ENCODE results near the gene MTMR1. TPM values are rescaled to one million over a fixed set of nuclear protein-coding genes. Genes with fewer than 3 reads are reported as not detected.

MTMR1 gene
- total RNA-seq, 1 donor from 2014 or later: 28.4 TPM

DNA sequence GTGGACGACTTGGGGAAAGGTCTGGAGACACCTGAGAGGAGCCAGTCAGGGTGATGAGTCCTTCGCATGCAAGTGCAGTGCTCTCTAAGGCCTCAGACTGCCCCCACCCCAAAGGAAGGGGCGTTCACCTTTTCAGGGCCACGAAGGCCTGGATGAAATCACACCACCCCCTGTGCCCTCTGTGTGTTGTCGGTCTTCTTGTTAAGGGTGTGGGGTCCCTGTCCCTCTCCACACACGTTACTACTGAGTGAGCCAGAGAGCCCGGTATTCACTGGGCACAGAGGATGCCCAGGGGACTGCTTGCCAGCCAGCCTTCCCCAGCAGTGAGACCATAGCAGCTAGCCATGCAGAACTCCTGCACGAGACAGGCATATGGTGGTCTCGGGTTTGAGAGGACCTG is 72.0 kb downstream of the MTMR1 start:
- DNase-seq (ENCODE audit: low spot score, unreplicated experiment): no peak
- Mint-ChIP-seq H3K4me1 (ENCODE audit: low read depth) (no peaks in the 10 kb centered on the region), H3K27me3 (no peaks in the 10 kb centered on the region), H3K27ac (no peak overlapping the region), H3K36me3 (ENCODE audit: insufficient read depth) (peaks cover 7% of the 10 kb centered on the region), H3K9me3 (ENCODE audit: low read depth) (no peaks in the 10 kb centered on the region), H3K4me3 (ENCODE audit: low read depth) (no peak overlapping the region)
- TF ChIP-seq, protein P1, sequence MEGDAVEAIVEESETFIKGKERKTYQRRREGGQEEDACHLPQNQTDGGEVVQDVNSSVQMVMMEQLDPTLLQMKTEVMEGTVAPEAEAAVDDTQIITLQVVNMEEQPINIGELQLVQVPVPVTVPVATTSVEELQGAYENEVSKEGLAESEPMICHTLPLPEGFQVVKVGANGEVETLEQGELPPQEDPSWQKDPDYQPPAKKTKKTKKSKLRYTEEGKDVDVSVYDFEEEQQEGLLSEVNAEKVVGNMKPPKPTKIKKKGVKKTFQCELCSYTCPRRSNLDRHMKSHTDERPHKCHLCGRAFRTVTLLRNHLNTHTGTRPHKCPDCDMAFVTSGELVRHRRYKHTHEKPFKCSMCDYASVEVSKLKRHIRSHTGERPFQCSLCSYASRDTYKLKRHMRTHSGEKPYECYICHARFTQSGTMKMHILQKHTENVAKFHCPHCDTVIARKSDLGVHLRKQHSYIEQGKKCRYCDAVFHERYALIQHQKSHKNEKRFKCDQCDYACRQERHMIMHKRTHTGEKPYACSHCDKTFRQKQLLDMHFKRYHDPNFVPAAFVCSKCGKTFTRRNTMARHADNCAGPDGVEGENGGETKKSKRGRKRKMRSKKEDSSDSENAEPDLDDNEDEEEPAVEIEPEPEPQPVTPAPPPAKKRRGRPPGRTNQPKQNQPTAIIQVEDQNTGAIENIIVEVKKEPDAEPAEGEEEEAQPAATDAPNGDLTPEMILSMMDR (IDR thresholded peaks at IDR 0.05; ENCODE audit: unreplicated experiment): no peak

DNA sequence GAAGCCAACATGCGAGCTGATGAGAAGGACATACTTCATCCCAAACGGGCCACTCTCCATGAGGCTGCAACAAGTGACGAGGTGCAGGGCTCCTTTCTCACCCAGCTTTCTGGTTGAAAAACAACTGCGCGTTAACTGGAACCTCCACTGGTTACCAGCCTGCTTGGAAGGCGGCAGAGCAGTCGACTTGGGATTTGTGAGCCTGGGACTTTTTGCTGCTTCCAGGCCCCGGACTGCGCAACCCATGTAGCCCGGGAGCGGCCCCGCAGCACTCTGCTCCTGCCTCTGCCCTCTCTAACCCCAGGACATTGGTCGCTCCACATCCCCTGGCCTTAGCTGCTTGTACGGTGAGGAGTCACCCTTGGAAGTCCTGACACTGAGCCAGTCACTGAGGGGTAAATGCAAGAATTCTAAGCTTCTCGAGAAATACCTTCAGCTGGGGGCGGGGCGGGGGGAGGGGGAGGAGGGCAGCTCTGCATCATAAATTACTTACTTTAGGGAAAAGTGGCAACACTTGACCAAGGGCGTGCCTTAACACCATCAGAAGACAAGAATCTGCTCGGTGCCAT is 72.7 kb downstream of the MTMR1 start:
- H3K4me1 Mint-ChIP-seq (ENCODE audit: low read depth): no peaks in the 10 kb centered on the region
- H3K36me3 Mint-ChIP-seq (ENCODE audit: insufficient read depth): peaks cover 7% of the 10 kb centered on the region
- H3K9me3 Mint-ChIP-seq (ENCODE audit: low read depth): no peaks in the 10 kb centered on the region
- H3K27me3 Mint-ChIP-seq: no peaks in the 10 kb centered on the region
- DNase-seq (ENCODE audit: low spot score, unreplicated experiment): no peak
- no peak overlapping the region for H3K27ac Mint-ChIP-seq
- H3K4me3 Mint-ChIP-seq (ENCODE audit: low read depth): no peak overlapping the region
- TF ChIP-seq, protein P1 (IDR thresholded peaks at IDR 0.05; ENCODE audit: unreplicated experiment): no peak

DNA sequence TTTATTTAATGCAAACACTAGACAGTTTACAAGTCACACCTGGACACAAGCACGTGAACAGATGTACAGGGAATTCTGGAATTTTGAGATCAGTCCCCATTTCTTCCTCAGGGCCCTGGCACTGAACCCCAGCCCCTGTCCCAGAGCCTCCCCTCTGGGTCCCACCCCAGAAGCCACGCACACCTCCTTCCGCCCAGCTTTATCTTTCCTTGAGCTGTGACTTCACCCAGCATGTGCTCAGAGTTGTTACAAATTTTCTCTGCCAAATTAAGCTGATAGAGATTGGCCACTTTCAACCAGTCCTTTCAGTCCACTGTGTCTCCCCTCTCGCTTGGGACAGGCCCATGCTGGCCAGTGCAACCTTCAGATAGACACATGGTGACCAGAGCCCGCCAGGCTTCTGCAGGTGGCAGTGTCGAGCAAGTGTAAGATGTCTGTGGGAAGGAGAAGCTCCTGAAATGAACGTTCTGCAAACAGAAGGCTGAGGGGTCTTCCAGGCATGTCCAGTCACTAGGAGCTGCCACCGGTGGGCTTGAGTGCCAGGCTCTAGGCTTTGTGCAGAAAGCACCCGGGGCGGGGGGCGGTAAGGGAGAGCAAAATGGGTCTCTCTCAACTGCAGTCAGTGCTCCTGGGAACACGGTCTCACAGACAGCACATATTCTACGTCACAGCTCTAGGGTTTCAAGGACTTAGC is 73.3 kb downstream of the MTMR1 start:
- TF ChIP-seq, protein P1 (IDR thresholded peaks at IDR 0.05; ENCODE audit: unreplicated experiment): no peak
- peaks cover 7% of the 10 kb centered on the region for H3K36me3 Mint-ChIP-seq (ENCODE audit: insufficient read depth)
- H3K4me3 Mint-ChIP-seq (ENCODE audit: low read depth): no peak overlapping the region
- no peaks in the 10 kb centered on the region for H3K27me3 Mint-ChIP-seq
- H3K9me3 Mint-ChIP-seq (ENCODE audit: low read depth): no peaks in the 10 kb centered on the region
- no peak for DNase-seq (ENCODE audit: low spot score, unreplicated experiment)
- no peaks in the 10 kb centered on the region for H3K4me1 Mint-ChIP-seq (ENCODE audit: low read depth)
- no peak overlapping the region for H3K27ac Mint-ChIP-seq

DNA sequence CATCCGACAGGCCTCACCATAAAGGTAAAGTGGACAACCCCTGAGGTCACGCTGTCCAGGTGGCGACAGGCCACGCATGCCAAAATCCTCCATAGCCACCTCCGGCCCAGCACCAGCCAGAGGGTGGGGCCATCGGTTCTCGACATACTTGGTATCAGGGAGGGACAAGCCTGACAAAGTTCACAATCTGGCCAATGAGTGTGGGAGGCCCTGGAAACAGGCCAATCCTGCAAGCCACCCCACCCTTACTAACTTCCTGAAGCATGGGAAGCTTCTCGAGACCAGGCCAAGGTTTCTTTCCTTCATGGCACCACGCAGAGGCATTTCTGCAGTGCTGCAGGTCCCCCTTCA is 73.8 kb downstream of the MTMR1 start:
- Mint-ChIP-seq H3K4me1 (ENCODE audit: low read depth) (no peaks in the 10 kb centered on the region), H3K27ac (no peak overlapping the region), H3K9me3 (ENCODE audit: low read depth) (no peaks in the 10 kb centered on the region), H3K4me3 (ENCODE audit: low read depth) (no peak overlapping the region), H3K27me3 (no peaks in the 10 kb centered on the region), H3K36me3 (ENCODE audit: insufficient read depth) (peaks cover 7% of the 10 kb centered on the region)
- DNase-seq (ENCODE audit: low spot score, unreplicated experiment): no peak
- TF ChIP-seq, protein P1 (IDR thresholded peaks at IDR 0.05; ENCODE audit: unreplicated experiment): no peak

DNA sequence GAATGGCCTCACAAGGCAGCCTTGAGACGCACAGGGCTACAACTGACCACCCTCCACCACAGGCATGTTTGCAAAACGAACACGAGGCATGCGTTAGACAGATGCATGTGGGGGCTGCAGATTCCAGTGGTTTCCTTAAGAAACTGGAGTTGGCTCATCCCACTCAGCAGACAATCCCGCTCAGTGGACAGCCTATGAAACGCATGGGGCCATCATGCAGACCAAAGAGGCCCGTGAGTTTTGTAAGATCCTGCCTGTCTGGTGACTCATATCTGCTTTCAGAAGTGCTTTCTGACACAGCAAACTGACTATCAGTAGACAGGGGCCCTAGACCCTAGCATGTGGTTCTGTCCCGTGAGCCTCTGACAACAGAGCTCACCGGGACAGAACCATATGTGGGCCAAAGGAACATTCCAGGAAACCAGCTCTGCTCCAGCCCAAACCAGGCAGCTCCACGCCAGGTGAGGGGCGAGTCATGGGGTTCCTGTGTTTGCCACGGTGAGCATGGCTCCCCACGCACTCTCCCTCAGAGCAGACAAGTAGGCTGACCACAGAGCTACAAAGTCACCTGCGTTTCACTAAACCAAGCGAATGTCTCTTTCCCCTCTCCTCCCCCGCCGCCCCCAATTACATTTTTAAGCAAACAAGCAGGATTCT is 74.4 kb downstream of the MTMR1 start:
- DNase-seq (ENCODE audit: low spot score, unreplicated experiment): no peak
- H3K4me3 Mint-ChIP-seq (ENCODE audit: low read depth): no peak overlapping the region
- H3K27me3 Mint-ChIP-seq: no peaks in the 10 kb centered on the region
- H3K27ac Mint-ChIP-seq: no peak overlapping the region
- no peaks in the 10 kb centered on the region for H3K4me1 Mint-ChIP-seq (ENCODE audit: low read depth)
- H3K36me3 Mint-ChIP-seq (ENCODE audit: insufficient read depth): peaks cover 10% of the 10 kb centered on the region
- no peaks in the 10 kb centered on the region for H3K9me3 Mint-ChIP-seq (ENCODE audit: low read depth)
- TF ChIP-seq, protein P1 (IDR thresholded peaks at IDR 0.05; ENCODE audit: unreplicated experiment): no peak
